ENCODE measurements around the gene TSPAN18.

DNA sequence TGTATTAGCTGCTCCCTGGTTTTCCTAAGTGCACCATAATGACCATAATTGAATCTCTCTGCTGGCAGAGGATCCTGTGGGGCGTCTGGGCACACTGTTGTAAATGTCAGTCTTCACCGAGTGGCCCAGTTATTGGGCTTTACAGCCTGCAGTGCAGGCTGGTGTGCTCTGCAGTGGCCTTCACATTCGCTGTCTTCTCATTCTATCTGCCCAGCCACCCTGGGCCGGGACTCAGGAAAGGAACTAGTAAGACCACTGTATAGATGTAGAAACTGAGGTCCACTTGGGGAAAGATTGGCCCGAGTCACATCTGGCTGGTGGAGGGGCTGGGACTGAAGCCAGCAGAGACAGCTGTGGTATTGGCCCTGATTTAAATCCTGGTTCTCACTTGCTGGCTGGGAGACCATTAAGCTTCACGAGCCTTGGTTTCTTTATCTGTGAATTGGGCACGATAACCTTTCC is 49.3 kb downstream of the TSPAN18 start:
- TF ChIP-seq, protein P1, sequence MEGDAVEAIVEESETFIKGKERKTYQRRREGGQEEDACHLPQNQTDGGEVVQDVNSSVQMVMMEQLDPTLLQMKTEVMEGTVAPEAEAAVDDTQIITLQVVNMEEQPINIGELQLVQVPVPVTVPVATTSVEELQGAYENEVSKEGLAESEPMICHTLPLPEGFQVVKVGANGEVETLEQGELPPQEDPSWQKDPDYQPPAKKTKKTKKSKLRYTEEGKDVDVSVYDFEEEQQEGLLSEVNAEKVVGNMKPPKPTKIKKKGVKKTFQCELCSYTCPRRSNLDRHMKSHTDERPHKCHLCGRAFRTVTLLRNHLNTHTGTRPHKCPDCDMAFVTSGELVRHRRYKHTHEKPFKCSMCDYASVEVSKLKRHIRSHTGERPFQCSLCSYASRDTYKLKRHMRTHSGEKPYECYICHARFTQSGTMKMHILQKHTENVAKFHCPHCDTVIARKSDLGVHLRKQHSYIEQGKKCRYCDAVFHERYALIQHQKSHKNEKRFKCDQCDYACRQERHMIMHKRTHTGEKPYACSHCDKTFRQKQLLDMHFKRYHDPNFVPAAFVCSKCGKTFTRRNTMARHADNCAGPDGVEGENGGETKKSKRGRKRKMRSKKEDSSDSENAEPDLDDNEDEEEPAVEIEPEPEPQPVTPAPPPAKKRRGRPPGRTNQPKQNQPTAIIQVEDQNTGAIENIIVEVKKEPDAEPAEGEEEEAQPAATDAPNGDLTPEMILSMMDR (IDR thresholded peaks at IDR 0.05) = no peak
- TF ChIP-seq POLR2A (IDR thresholded peaks at IDR 0.05) = no peak
